Vagina (tissue), 2 donors: ENCODE data around the gene NOC4L.

Source experiments
- POLR2A ChIP-seq, 2 donors: fragments of 450-650 bp; IDR thresholded peaks; one replicate each; pipeline ENCODE4 v1.6.1; 2017; ENCODE audit warnings: antibody characterized with exemption in 2 of 2, mild to moderate bottlenecking in 2 of 2, moderate library complexity in 2 of 2
- POLR2AphosphoS5 ChIP-seq, 2 donors: sonication (generic); formaldehyde crosslinking; IDR thresholded peaks; one replicate each; pipeline ENCODE4 v1.9.0; 2017; ENCODE audit warnings: antibody characterized with exemption in 2 of 2, mild to moderate bottlenecking in 2 of 2, low read depth in 1 of 2; ENCODE audit not compliant: insufficient read depth in 1 of 2
- TF ChIP-seq, protein P1 (sequence below), 3 experiments: fragments of 450-650 bp in 2 of 3; fragments of 200-600 bp in 1 of 3; sonication (generic) in 1 of 3; IDR thresholded peaks; one replicate each; pipeline ENCODE4 v1.5.1; 2017 to 2019; ENCODE audit warnings: antibody characterized with exemption in 3 of 3, mild to moderate bottlenecking in 2 of 3, moderate library complexity in 2 of 3

DNA sequence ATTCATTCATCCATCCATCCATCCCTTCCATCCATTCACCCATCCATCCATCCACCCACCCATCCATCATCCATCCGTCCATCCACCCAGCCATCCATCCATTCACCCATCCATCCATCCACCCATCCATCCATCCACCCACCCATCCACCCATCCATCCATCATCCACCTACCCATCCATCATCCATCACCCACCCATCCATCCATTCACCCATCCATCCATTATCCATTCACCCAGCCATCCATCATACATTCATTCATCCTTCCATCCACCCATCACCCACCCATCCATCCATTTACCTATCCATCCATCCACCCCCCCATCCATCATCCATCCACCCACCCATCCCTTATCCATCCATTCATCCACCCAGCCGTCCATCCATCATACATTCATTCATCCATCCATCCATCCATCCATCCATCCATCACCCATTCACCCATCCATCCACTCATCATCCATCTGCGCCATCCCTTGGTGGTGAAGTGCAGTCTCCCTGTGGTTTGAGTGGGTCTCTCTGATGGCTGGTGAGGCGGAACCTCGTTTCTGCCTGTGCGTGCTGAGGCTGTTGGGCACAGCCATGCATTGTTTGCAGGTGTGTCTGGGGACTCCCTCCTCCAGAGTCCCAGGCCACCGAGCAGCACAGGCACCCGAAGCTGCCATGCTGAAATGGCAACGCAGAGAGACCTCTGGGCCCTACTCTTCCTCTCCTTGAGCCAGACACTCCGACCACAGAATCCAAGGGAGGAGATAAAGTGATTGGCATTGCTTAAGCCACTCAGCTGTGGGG, 22.7 kb downstream of the NOC4L start:
- TF ChIP-seq POLR2A (IDR thresholded peaks at IDR 0.05) (no peak), POLR2AphosphoS5 (IDR thresholded peaks at IDR 0.05; ENCODE audit: insufficient read depth in 1 of 2, low read depth in 1 of 2) (no peak)
- TF ChIP-seq, protein P1, sequence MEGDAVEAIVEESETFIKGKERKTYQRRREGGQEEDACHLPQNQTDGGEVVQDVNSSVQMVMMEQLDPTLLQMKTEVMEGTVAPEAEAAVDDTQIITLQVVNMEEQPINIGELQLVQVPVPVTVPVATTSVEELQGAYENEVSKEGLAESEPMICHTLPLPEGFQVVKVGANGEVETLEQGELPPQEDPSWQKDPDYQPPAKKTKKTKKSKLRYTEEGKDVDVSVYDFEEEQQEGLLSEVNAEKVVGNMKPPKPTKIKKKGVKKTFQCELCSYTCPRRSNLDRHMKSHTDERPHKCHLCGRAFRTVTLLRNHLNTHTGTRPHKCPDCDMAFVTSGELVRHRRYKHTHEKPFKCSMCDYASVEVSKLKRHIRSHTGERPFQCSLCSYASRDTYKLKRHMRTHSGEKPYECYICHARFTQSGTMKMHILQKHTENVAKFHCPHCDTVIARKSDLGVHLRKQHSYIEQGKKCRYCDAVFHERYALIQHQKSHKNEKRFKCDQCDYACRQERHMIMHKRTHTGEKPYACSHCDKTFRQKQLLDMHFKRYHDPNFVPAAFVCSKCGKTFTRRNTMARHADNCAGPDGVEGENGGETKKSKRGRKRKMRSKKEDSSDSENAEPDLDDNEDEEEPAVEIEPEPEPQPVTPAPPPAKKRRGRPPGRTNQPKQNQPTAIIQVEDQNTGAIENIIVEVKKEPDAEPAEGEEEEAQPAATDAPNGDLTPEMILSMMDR (IDR thresholded peaks at IDR 0.05), result no peak
